NOMO-1 treated with dmso at 0.1 percent for 144 hours (cell line): ENCODE results near the gene SLC36A1.

Source experiments
- DNase-seq: peaks from one replicate; lab custom pipeline; 2025; ENCODE audit not compliant: unreplicated experiment; lab: John Stamatoyannopoulos, UW

Gene SLC36A1

DNA sequence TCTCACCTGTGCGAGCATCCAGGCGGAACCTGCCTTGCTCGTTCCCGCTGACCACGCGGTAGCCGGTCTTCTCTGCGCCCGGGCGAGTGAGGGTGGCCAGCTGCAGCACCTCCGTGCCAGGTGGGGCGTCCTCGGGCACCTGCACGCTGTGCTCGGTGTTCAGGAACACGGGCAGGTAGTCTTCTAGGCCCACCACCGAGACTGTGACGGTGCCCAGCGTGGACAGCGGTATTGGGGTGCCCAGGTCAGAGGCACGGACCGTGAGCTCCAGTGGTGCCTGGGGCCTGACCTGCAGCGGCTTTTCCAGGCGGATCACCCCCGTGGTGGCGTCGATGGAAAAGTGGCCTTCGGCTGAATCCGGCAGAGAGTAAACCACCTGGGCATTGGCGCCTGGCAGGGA is 84.2 kb downstream of the SLC36A1 start:
- no peak for DNase-seq

DNA sequence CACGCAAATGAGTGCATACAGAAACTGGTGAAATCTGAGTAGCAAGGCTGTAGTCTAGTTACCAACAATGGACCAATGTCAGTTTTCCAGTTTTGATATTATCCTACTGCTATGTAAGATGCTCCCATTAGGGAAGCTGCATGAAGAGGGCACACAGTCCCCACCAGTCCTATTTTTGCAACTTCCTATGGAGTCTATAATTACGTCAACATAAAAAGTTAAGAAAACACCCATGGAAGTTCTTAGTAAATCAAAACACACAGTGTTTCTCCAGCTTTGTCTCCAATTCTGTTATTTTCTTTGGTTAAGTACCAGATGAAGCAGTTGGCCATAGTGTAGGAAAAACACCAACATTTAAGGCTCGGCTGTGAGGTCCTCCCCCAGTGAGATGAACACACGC is 85.0 kb downstream of the SLC36A1 start:
- no peak for DNase-seq

GRCh38 chr5:151534350-151534749 is 86.9 kb downstream of the SLC36A1 start:
- no peak for DNase-seq

- no peak for DNase-seq
Measured at GRCh38 chr5:151537044-151537443, 89.6 kb downstream of the SLC36A1 start.

GRCh38 chr5:151541571-151541970 is 94.2 kb downstream of the SLC36A1 start:
- DNase-seq: no peak
